GM12878 (cell line): ENCODE measurements around the gene DENND2C. TPM values are rescaled to one million over a fixed set of nuclear protein-coding genes. Genes with fewer than 3 reads are reported as not detected.

ENCODE experiments used
- ATAC-seq: fragments of 200-7000 bp; cut with Tn5 transposase; 3 replicates; pipeline ENCODE4 v1.9.1; 2020; ENCODE audit warnings: mild to moderate bottlenecking, moderate library complexity
- BruUV-seq: library from RNA; stranded (reverse); fragments of 400-500 nt; replicated peaks from 2 replicates; lab custom pipeline; 2021; lab: Mats Ljungman, UMichigan
- CTCF ChIA-PET: fragments of 300-600 bp; sonication (Branson Sonifier 250); formaldehyde crosslinking; extraction: SDS; loops from one replicate; lab custom pipeline; 2021; ENCODE audit warnings: inconsistent platforms; lab: Yijun Ruan, JAX
- POLR2A ChIA-PET: fragments of 350-600 bp; formaldehyde crosslinking; extraction: SDS; loops from one replicate; lab custom pipeline; 2021; ENCODE audit warnings: inconsistent platforms; lab: Charles Lee
- RAD21 ChIA-PET: fragments of 300-600 bp; sonication (Branson Sonifier 250); formaldehyde crosslinking; loops from one replicate; lab custom pipeline; 2023; ENCODE audit warnings: antibody characterized with exemption; ENCODE audit not compliant: unreplicated experiment; lab: Charles Lee
- SMC1A ChIA-PET: fragments of 300-600 bp; sonication (Branson Sonifier 250); formaldehyde crosslinking; loops from one replicate; lab custom pipeline; 2023; ENCODE audit not compliant: unreplicated experiment, uncharacterized antibody; lab: Charles Lee
- DNase-seq: peaks from one replicate; pipeline ENCODE4 v3.0.0-alpha.2; 2011; ENCODE audit warnings: low read depth, low spot score
- FAIRE-seq: peaks from 3 replicates; lab custom pipeline; 2011; peaks lifted over from hg19 to GRCh38; lab: Jason Lieb, UNC
- H2AFZ ChIP-seq: 2 replicates; pipeline ENCODE4 v1.6.0; 2011; ENCODE audit warnings: low read depth, low read length, control low read depth; ENCODE audit not compliant: control insufficient read depth
- H3K27ac ChIP-seq: 2 replicates; pipeline ENCODE4 v1.5.1; 2011; ENCODE audit warnings: control low read depth; ENCODE audit not compliant: control insufficient read depth, insufficient read depth
- H3K27me3 ChIP-seq, 2 experiments: replicated peaks in 1 of 2; 2 replicates each; pipeline versions ENCODE4 v1.6.0 to v1.6.1; 2011; ENCODE audit warnings: low read length in 1 of 2; ENCODE audit not compliant: control insufficient read depth in 2 of 2, insufficient read depth in 2 of 2
- H3K36me3 ChIP-seq, 2 experiments: 2 replicates each; pipeline ENCODE4 v1.5.1; 2011; ENCODE audit warnings: low read length in 1 of 2; ENCODE audit not compliant: control insufficient read depth in 2 of 2, insufficient read depth in 2 of 2
- H3K4me1 ChIP-seq: 2 replicates; pipeline ENCODE4 v1.6.1; 2011; ENCODE audit warnings: mild to moderate bottlenecking, low read length, moderate library complexity, mixed read lengths; ENCODE audit not compliant: control insufficient read depth, insufficient read depth
- H3K4me2 ChIP-seq: 2 replicates; pipeline ENCODE4 v1.6.0; 2011; ENCODE audit warnings: control low read depth; ENCODE audit not compliant: control insufficient read depth, insufficient read depth
- H3K4me3 ChIP-seq: fragments of 200-600 bp; sonication (generic); 2 replicates; pipeline ENCODE4 v1.5.1; 2016
- H3K79me2 ChIP-seq: 2 replicates; pipeline ENCODE4 v1.6.0; 2011; ENCODE audit warnings: low read length; ENCODE audit not compliant: control insufficient read depth, insufficient read depth
- H3K9ac ChIP-seq: 2 replicates; pipeline ENCODE4 v1.8.0; 2011; ENCODE audit warnings: low read length, control low read depth, mixed read lengths; ENCODE audit not compliant: control insufficient read depth, insufficient read depth
- H3K9me3 ChIP-seq: replicated peaks from 3 replicates; pipeline ENCODE4 v1.5.1; 2011; ENCODE audit warnings: mild to moderate bottlenecking, low read length; ENCODE audit not compliant: control insufficient read depth, insufficient read depth
- H4K20me1 ChIP-seq: 2 replicates; pipeline ENCODE4 v1.6.0; 2011; ENCODE audit not compliant: control insufficient read depth, insufficient read depth
- CHD2 ChIP-seq: IDR thresholded peaks from 2 replicates; pipeline ENCODE4 v1.6.1; 2011; ENCODE audit warnings: low read depth, low read length, improper control_type of control experiment, borderline replicate concordance
- ETV6 ChIP-seq, 2 experiments: fragments of 450-650 bp in 1 of 2; IDR thresholded peaks in 1 of 2; conservative IDR thresholded peaks in 1 of 2; 2 replicates each; pipeline ENCODE4 v1.6.1; 2014; ENCODE audit warnings: antibody characterized with exemption in 1 of 2, borderline replicate concordance in 1 of 2, low read depth in 1 of 2, mild to moderate bottlenecking in 1 of 2, moderate library complexity in 1 of 2
- EZH2 ChIP-seq: IDR thresholded peaks from 2 replicates; pipeline ENCODE4 v1.6.1; 2012; ENCODE audit warnings: low read depth, mild to moderate bottlenecking, control low read depth, inconsistent platforms, low read length, borderline replicate concordance; ENCODE audit not compliant: control insufficient read depth
- HDGF ChIP-seq: fragments of 450-650 bp; IDR thresholded peaks from 2 replicates; pipeline ENCODE4 v1.6.1; 2016; ENCODE audit warnings: antibody characterized with exemption
- IKZF2 ChIP-seq, 2 experiments: fragments of 450-650 bp; IDR thresholded peaks; 2 replicates each; pipeline ENCODE4 v1.6.1; 2017; ENCODE audit warnings: mild to moderate bottlenecking in 2 of 2, moderate library complexity in 2 of 2
- KDM1A ChIP-seq: fragments of 200-600 bp; sonication (generic); IDR thresholded peaks from 2 replicates; pipeline ENCODE4 v1.6.1; 2016; ENCODE audit warnings: borderline replicate concordance
- NR2C2 ChIP-seq: IDR thresholded peaks from 2 replicates; pipeline ENCODE4 v1.6.1; 2011; ENCODE audit warnings: borderline replicate concordance, low read depth; ENCODE audit not compliant: control insufficient read depth, insufficient read length
- PML ChIP-seq: IDR thresholded peaks from 2 replicates; pipeline ENCODE4 v1.6.1; 2012; ENCODE audit warnings: low read length, inconsistent platforms
- RBBP5 ChIP-seq: fragments of 200-600 bp; sonication (generic); conservative IDR thresholded peaks from 2 replicates; pipeline ENCODE4 v1.6.1; 2016
- RCOR1 ChIP-seq: conservative IDR thresholded peaks from 2 replicates; pipeline ENCODE4 v1.6.1; 2012; ENCODE audit warnings: low read depth, low read length, improper control_type of control experiment
- SP1 ChIP-seq: IDR thresholded peaks from one replicate; pipeline ENCODE4 v1.6.1; 2011; ENCODE audit warnings: low read depth, low read length
- WGBS: methylation state at CpG from one replicate; pipeline ENCODE4 v1.1.6; 2016; ENCODE audit warnings: low lambda C conversion rate; ENCODE audit not compliant: insufficient replicate concordance, insufficient coverage; ENCODE audit errors: missing lambda C conversion rate; 5-methylcytosine and 5-hydroxymethylcytosine counted together
- in situ Hi-C: fragments of 300-500 bp; cut with MboI; formaldehyde crosslinking; loops from 9 replicates; pipeline ENCODE4 v1.14.3; 2018; ENCODE audit warnings: mixed read lengths
- intact Hi-C: fragments of 100-400 bp; cut with micrococcal nuclease; formaldehyde crosslinking; loops from one replicate; pipeline ENCODE4 v1.14.2; 2022; ENCODE audit not compliant: unreplicated experiment
- polyA plus RNA-seq, 11 experiments: library from polyadenylated mRNA; depleted of rRNA in 4 of 11; unstranded in 6 of 11; stranded (reverse) in 5 of 11; fragments of >200 nt; fragmentation: Nextera tagmentation in 4 of 11; fragmentation: Illumina TruSeq in 1 of 11; extraction: Ambion mirVana in 4 of 11; extraction: Trizol in 1 of 11; gene quantifications; 1 replicate in 1 of 11; 2 replicates in 10 of 11; pipeline versions ENCODE4 v1.2.1 to v1.2.3, GENCODE V29; 2011 to 2016; ENCODE audit warnings: inconsistent platforms in 2 of 11, missing spikeins in 2 of 11, low read depth in 1 of 11
- total RNA-seq, 4 experiments: library from RNA; depleted of rRNA in 3 of 4; stranded (reverse); fragments of >200 nt in 3 of 4; fragmentation: Illumina TruSeq in 1 of 4; extraction: Trizol in 1 of 4; gene quantifications; 2 replicates each; pipeline versions ENCODE4 v1.2.1 to v1.2.3, GENCODE V29; 2013 to 2021
- TF ChIP-seq, protein P1 (sequence below): IDR thresholded peaks from 2 replicates; pipeline ENCODE4 v1.6.1; 2011; ENCODE audit warnings: low read depth, low read length, improper control_type of control experiment, borderline replicate concordance

Gene DENND2C
- total and polyA plus RNA-seq, 10 of the 15 experiments (the other 5 are each of a cell fraction or from before 2014, with no cell fraction given): 0.01 to 0.10 (median 0.06) TPM; not detected in 3

DNA sequence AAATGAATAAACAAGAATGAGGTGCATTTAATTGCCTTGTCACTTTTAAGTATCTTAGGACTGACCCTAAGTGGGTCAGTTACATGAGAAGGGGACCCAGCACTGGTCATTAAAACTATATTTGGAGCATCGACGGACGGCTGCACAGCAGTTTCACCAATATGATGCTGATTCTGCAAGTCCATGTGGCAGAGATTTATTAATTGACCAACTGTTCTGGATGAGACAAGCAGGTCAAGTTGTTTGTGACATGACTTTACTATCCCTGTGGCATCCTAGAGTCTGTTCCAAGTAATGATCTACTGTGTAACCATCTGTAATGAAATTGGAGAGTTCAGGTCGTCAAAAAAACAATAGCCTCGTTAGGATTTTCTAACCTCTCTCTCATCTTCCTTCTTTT is 16.0 kb upstream of the DENND2C start:
- Histone ChIP-seq H3K9me3 (no peaks in the 10 kb centered on the region), H4K20me1 (no peaks in the 10 kb centered on the region), H3K36me3 (no peaks in the 10 kb centered on the region), H3K79me2 (no peaks in the 10 kb centered on the region), H3K4me2 (no peak overlapping the region), H3K4me1 (no peaks in the 10 kb centered on the region), H3K4me3 (no peak overlapping the region), H3K9ac (no peak overlapping the region), H3K27ac (no peak overlapping the region), H3K27me3 (0 out of 4 replicates have a peak, but pooled peaks cover 0 to 3% of the 10 kb centered on the region in 2 experiments), H2AFZ (no peak overlapping the region)
- ATAC-seq (no peak), DNase-seq (no peak), FAIRE-seq (no peak)
- ChIA-PET RAD21 (no interaction called here), CTCF (no interaction called here), POLR2A (no interaction called here), SMC1A (no interaction called here)
- no TSS peak for BruUV-seq
- 54% methylated on average over 5 of the region's 5 CpGs for WGBS
- intact Hi-C loops (no loop called here), in situ Hi-C loops (no loop called here)
- TF ChIP-seq RCOR1: no peak
- TF ChIP-seq ETV6 (conservative IDR thresholded peaks at IDR 0.05 in 1 of 2, IDR thresholded peaks at IDR 0.05 in 1 of 2; ENCODE audit: borderline replicate concordance in 1 of 2, low read depth in 1 of 2): no peak
- TF ChIP-seq CHD2: no peak
- TF ChIP-seq RBBP5: no peak
- TF ChIP-seq HDGF: no peak
- no peak for TF ChIP-seq KDM1A
- TF ChIP-seq, protein P1, sequence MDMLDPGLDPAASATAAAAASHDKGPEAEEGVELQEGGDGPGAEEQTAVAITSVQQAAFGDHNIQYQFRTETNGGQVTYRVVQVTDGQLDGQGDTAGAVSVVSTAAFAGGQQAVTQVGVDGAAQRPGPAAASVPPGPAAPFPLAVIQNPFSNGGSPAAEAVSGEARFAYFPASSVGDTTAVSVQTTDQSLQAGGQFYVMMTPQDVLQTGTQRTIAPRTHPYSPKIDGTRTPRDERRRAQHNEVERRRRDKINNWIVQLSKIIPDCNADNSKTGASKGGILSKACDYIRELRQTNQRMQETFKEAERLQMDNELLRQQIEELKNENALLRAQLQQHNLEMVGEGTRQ: no peak
- no peak for TF ChIP-seq PML
- no peak for TF ChIP-seq IKZF2 (IDR thresholded peaks at IDR 0.05)
- no peak for TF ChIP-seq SP1
- TF ChIP-seq EZH2: no peak
- no peak for TF ChIP-seq NR2C2
